GM12865 (cell line): ENCODE data around the gene TMEM250.

Experiments
- DNase-seq: peaks from one replicate; pipeline ENCODE4 v3.0.0; 2010; ENCODE audit warnings: low read depth
- H3K4me3 ChIP-seq: 2 replicates; pipeline ENCODE4 v1.5.1; 2011; ENCODE audit warnings: mild to moderate bottlenecking, low read depth, low read length, control low read depth
- TF ChIP-seq, protein P1 (sequence below): IDR thresholded peaks from 2 replicates; pipeline ENCODE4 v1.5.1; 2011; ENCODE audit warnings: low read length, control low read depth, low read depth, inconsistent platforms; ENCODE audit not compliant: insufficient read depth; ENCODE audit errors: missing control alignments

TMEM250 gene

DNA sequence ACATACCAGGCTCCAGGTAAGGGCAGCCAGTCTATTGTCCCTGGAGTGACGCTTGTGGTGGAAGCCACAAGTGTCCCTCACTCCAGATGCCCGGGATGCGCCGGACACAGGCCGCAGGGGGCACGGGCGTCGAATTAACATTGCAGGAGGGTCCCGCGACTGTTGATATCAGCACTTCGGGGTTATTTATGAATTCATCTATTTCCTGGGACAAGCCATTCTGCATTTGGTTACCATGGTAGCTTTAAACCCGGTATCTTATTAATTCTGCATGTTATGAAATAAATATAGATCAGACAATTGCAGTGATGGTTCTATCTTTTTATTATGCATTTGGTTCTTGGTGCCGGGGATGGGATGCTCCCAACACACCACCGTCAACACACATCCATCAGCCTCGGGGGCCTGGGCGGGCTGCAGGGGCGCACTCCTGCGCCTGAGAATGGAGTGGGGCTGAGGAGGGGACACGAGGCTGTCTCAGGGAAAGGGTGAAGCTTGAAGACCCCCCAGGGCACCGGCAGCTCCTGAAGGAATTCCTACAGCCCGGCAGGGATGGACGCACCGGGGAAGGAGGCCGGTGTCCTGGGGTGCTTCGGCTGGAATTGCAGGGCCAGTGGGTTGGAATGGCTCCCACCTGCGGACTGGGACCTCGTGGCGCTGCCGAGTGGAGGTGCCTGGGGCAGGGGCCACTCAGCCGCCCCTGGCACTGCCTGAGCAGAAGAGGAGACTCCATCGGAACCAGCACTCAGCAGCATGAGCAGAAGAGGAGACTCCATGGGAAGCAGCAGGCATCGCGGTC lies 17.7 kb upstream of the TMEM250 start:
- TF ChIP-seq, protein P1, sequence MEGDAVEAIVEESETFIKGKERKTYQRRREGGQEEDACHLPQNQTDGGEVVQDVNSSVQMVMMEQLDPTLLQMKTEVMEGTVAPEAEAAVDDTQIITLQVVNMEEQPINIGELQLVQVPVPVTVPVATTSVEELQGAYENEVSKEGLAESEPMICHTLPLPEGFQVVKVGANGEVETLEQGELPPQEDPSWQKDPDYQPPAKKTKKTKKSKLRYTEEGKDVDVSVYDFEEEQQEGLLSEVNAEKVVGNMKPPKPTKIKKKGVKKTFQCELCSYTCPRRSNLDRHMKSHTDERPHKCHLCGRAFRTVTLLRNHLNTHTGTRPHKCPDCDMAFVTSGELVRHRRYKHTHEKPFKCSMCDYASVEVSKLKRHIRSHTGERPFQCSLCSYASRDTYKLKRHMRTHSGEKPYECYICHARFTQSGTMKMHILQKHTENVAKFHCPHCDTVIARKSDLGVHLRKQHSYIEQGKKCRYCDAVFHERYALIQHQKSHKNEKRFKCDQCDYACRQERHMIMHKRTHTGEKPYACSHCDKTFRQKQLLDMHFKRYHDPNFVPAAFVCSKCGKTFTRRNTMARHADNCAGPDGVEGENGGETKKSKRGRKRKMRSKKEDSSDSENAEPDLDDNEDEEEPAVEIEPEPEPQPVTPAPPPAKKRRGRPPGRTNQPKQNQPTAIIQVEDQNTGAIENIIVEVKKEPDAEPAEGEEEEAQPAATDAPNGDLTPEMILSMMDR: no peak
- DNase-seq: no peak
- no peak overlapping the region for H3K4me3 ChIP-seq

DNA sequence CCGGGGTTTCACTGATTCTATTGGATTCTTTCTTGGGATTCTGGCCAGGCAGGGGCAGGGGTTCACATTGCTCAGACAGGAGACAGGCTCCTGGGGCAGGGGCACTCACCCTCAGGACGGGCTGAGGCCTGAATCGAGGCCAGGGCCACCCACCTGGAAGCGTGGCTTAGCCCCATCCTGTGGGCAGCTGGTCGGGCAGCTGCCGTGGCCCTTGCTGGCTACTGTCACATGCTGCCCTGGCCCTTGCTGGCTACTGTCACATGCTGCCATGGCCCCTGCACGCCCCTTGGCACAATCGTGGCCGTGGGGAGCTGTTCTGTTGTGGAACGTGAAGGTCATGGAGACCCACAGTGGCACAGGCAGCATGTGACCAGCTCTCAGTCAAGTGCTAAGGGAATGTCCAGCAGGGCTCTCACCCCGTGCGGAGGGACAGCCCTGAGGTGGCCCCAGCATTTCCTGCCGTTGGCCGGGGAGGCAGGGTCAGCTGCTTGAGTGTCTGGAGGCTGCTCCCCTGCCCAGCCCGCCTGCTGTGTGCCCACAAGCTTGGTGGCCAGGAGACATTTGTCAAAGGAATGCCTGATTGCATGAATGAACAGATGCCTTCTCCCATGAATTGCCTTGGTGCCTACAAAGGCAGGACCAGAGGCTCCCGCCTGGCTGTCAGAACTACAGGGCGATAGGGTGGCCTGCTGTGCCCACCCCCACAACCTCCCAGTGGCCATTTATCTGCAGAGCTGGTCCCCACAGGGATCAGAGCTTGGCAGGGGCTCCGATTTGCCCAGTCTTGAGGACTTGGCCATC lies 16.9 kb upstream of the TMEM250 start:
- H3K4me3 ChIP-seq: no peak overlapping the region
- no peak for DNase-seq
- TF ChIP-seq, protein P1: no peak

DNA sequence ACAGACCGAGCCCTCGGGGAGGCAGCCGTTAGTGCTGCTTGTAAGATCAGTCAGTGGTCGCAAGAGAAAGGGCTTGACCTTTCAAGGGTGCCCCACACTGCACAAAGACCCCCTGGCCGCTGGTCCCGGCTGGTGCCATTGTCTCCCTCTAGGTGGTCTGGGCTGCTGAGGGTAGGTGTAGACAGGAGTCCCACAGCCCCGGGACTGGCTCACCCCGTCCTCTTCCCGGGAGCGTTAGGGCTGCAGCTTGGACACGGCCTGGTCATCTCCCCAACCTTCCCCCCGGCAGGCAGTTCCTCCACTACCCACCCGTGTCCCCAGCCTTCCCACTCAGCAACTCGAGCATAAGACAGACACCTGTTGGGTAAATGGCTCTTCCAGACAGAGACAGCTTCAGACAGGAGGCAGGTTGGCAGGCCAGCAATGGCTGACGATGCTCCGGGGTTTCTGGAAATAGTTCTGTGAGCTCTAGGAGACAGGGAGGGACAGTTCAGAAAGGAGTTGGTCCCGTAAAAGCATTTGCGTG lies 15.3 kb upstream of the TMEM250 start:
- no peak for DNase-seq
- no peak overlapping the region for H3K4me3 ChIP-seq
- TF ChIP-seq, protein P1: no peak

DNA sequence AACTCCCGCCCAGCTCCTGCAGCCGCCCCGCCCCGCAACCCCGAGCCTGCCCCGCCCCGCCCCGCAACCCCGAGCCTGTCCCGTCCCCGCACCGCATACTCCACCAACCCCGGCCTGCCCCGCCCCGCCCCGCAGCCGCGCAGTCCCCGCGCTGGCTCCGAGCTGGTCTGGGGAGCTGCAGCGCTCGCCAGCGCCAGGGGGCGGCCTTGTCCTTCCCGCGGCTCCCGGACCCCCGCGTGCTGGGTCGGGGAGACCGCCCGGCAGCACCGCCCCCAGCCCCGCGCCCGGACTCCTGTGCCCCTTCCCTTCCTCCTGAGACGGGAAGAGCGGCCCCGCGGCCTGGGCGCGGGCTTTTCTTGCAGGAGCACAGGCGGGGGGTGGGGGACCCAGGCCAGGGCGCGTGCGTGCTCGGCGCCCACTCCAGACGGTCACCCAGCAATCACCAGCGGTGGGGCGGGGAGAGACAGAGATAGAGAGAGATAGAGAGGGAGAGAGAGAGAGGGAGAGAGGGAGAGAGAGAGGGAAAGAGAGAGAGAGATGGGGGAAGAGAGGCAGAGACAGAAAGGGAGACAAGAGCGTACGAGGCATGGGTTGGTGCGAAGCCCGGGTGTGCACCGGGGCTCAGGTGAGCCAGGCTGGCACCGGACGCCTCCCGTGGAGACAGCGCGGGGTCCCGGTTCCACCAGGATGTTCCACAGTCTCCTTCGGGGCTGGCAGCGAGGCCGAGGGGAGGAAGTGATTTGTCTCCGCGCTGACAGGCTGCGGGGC lies 14.7 kb upstream of the TMEM250 start:
- TF ChIP-seq, protein P1: peak; percentile 24
- H3K4me3 ChIP-seq: no peak overlapping the region
- DNase-seq: no peak

DNA sequence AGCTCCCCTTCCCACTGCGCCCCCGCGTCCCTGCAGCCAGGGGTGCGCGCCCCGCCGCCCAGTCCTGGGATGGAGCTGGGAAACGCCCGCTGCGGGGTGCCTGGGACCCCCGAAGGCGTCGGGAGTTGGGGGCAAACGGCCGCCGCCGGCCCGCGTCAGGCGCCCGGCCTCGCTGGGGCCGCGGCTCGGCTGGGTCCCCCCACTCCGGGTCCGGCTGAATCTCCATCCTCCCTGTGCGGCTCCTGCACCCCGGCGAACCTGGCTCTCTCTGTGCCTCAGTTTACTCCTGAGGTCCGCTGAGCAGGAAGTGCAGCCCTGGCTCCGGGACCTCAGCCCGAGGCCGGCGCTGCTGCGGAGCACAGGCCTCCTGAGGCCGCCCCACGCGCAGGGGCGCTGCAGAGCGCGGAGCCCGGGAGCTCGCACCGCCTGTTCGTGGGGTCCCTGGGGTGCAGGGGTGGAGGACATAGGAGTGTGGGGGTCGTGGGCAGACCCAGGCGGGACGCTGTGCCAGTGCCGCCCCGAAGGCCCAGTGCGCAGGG lies 13.9 kb upstream of the TMEM250 start:
- TF ChIP-seq, protein P1: no peak
- H3K4me3 ChIP-seq: no peak overlapping the region
- DNase-seq: no peak
